GM12874 (cell line): ENCODE measurements around the gene DNAI1.

Experiments
- TF ChIP-seq, protein P1 (sequence below): IDR thresholded peaks from 2 replicates; pipeline ENCODE4 v1.5.1; 2011; ENCODE audit warnings: low read depth, mild to moderate bottlenecking, control low read depth, low read length, moderate library complexity; ENCODE audit not compliant: insufficient read depth

DNAI1 gene

DNA sequence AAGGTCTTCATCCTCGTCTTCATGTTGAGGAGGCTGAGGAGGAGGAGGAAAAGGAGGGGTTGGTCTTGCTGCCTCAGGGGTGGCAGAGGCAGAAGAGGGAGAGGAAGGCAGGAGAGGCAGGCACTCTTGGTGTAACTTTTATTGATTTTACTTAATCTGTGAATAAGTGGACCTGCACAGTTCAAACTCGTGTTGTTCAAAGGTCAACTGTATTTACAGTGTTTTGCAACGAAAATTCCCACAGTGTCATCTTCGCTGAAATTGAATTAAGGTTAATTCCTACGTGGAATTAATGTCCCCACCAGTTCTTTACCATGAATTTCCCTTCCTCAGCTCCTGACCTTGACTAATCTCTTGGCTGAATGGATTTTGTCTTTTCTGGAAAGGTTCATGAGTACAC is 85.4 kb downstream of the DNAI1 start:
- TF ChIP-seq, protein P1, sequence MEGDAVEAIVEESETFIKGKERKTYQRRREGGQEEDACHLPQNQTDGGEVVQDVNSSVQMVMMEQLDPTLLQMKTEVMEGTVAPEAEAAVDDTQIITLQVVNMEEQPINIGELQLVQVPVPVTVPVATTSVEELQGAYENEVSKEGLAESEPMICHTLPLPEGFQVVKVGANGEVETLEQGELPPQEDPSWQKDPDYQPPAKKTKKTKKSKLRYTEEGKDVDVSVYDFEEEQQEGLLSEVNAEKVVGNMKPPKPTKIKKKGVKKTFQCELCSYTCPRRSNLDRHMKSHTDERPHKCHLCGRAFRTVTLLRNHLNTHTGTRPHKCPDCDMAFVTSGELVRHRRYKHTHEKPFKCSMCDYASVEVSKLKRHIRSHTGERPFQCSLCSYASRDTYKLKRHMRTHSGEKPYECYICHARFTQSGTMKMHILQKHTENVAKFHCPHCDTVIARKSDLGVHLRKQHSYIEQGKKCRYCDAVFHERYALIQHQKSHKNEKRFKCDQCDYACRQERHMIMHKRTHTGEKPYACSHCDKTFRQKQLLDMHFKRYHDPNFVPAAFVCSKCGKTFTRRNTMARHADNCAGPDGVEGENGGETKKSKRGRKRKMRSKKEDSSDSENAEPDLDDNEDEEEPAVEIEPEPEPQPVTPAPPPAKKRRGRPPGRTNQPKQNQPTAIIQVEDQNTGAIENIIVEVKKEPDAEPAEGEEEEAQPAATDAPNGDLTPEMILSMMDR: no peak

DNA sequence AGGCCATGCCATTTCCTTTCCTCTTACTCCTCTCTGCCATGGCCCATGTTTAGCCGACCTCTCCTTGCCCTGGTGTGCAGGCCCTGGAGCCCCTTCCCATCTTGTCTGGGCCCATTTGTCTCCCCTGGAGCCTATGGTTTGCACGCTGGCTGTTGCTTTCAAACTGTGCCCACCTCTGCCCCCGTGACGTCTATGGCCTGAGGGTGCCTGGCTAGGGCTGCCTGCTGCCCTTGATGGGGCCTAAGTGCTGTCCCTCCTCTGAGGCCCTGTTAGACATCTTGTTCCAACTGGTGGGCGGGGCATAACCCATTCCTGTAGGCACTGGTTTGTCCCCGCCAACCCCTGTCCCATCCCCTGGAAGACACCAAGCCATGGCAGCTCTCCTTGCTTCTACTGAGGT is 86.9 kb downstream of the DNAI1 start:
- TF ChIP-seq, protein P1: no peak

DNA sequence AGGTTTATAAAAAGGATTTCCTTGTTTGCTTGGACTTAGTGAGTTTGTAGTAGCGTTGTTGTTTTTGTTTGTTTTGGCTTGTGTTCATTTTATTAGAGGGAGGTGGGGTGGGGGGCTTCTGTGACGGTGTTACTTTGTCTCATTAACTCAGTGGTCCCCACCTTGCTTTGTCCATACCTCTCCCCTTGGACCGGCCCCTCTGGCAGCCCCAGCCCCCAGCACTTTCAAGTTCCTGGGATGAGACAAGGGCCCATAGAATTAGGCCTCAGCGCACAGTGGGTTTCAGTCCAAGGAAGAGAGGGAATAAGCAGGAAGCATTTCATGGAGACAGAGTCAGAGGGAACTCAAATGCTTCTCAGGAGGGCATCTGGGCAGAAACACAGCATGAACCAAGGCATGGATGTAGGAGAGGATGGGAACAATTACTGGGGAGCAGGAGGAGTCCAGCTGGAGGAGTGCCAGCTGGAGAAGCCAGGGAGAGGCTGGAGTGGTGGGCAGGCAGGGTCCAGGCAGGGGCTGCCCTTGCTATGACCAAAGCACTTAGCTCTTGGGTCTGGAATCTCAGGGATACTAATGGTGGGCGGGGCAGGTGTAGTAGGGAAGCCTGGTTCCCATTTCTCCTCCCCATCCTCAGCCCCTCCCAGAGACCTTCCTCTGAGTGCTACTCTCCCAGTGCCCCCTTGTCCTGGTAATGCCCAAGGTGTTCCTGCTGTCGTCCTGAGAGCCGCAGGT is 87.7 kb downstream of the DNAI1 start:
- TF ChIP-seq, protein P1: no peak

DNA sequence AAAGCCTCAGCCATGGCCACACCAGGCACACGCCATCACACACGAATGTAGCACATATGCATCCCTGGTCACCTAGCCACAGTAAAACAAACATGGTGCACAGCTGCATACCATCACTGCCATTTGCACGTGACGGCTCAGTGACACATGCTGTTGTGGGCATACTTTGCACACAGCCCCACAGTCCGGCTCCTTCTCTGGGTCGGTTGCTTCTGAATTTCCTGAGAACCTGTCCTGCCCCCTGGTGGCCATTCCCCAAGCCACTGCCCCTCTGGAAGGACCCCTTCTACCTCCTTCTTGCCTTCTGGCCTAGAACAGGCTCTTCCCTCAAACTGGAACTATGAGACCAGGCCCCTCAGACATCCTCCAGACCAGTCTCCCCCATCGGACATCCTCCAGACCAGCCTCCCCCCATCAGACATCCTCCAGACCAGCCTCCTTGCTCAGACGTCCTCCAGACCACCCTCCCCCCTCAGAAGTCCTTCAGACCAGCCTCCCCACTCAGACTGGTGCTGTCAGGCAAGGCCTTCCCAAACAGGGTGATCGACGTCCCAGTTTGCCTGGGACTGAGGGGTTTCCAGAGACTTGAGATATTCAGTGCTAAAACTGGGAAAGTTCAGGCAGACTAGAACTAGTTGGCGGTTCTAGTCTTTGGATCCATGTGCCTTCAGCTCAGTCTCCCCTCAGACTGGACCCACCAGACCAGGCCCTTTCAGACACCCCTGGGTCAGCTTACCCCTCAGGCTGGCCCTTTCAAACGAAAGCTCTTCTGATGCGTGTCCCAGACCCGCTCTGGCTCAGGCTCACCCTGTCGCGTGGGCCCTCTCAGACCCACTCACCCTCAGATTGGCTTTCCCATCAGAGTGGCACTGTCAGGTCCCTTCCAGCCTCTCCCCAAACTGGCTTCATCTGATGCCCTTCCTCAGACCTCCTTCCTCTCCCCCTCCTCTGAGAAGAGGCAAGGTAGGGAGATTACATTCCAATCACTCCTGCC is 88.5 kb downstream of the DNAI1 start:
- TF ChIP-seq, protein P1: peak; percentile 74

DNA sequence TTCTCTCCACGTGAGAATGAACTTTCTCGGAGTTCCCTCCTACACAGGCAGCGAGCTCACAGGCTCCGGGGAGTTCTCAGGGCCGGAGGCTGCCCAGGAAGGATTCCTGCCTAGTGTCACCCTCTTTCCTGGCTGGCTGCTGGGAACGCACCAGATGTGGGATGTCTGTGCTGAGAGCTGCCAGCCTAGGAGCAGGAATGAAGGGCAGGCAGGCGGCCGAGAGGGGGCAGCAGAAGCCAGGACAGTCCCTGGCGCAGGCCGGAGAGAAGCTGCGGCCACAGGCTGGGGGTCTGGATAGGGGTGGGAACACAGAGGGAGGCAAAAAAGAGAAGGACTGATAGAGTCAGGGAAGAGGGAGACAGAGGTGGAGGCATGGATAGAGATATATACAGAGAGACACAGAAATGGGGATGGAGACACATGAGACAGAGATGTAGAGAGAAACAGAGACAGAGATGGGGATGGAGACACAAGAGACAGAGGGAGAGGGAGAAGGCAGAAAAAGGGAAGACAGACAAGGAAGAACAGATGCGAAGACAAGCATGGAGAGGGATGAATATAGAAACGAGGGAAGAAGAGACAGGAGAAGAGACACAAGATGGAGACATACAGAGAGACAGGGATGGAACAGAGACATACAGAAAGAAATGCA is 89.5 kb downstream of the DNAI1 start:
- TF ChIP-seq, protein P1: peak; percentile 79

DNA sequence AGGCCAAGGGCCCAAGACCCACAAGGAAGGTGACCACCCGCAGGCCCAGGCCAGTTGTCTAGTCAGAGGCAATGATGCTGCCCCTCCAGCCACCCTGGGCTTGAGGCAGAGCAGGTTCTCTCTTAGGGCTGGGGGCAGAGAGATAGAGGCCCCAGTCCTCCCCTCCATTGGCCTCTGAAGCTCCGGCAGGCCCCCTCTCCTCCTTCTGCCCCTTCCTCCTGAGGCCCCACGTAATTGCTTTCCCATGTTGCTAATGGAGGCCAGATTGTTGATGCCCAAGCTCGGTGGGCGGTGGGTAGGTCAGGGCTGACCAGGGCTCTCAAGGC is 90.8 kb downstream of the DNAI1 start:
- TF ChIP-seq, protein P1: no peak
